SK-N-SH (cell line): ENCODE data around the gene RDX. TPM values are rescaled to one million over a fixed set of nuclear protein-coding genes. Genes with fewer than 3 reads are reported as not detected.

Experiments
- CTCF ChIA-PET: fragments of 300-600, 350-600 bp; formaldehyde crosslinking; extraction: SDS; loops from one replicate; lab custom pipeline; 2021; lab: Yijun Ruan, JAX
- POLR2A ChIA-PET: fragments of 350-600 bp; sonication (Branson Sonifier 250); formaldehyde crosslinking; extraction: SDS; loops from one replicate; lab custom pipeline; 2020; ENCODE audit warnings: antibody characterized with exemption, inconsistent platforms; lab: Yijun Ruan, JAX
- DNase-seq: peaks from one replicate; pipeline ENCODE4 v3.0.0; 2012
- H2AFZ ChIP-seq: fragments of 200-600 bp; sonication (generic); 2 replicates; pipeline ENCODE4 v1.8.1; 2016; ENCODE audit warnings: antibody characterized with exemption, mild to moderate bottlenecking, low read depth
- H3F3A ChIP-seq: fragments of 200-600 bp; sonication (generic); replicated peaks from 2 replicates; pipeline ENCODE3; 2016; ENCODE audit warnings: antibody characterized with exemption, mild to moderate bottlenecking; ENCODE audit not compliant: insufficient read depth
- H3K27ac ChIP-seq, 2 experiments: fragments of 200-500 bp in 1 of 2; fragments of 200-600 bp in 1 of 2; sonication (Bioruptor generic) in 1 of 2; sonication (generic), shearing (Covaris generic) in 1 of 2; 2 replicates each; pipeline versions ENCODE4 v1.5.1 to v1.6.1; 2014 to 2016; ENCODE audit warnings: low read depth in 2 of 2, inconsistent platforms in 1 of 2, low read length in 1 of 2, mild to moderate bottlenecking in 1 of 2, mixed read lengths in 1 of 2
- H3K27me3 ChIP-seq: fragments of 200-600 bp; sonication (generic), shearing (Covaris generic); 2 replicates; pipeline ENCODE4 v1.6.1; 2016; ENCODE audit warnings: mixed run types; ENCODE audit not compliant: insufficient read depth
- H3K36me3 ChIP-seq, 2 experiments: fragments of 200-500 bp in 1 of 2; fragments of 200-600 bp in 1 of 2; sonication (Bioruptor generic) in 1 of 2; sonication (generic) in 1 of 2; replicated peaks in 1 of 2; 2 replicates each; pipeline versions ENCODE3 to v1.5.1; 2014 to 2016; ENCODE audit warnings: low read length in 1 of 2, mild to moderate bottlenecking in 1 of 2; ENCODE audit not compliant: insufficient read depth in 2 of 2, control insufficient read depth in 1 of 2
- H3K4me1 ChIP-seq, 2 experiments: fragments of 200-500 bp in 1 of 2; fragments of 200-600 bp in 1 of 2; sonication (Bioruptor generic) in 1 of 2; sonication (generic), shearing (Covaris generic) in 1 of 2; 2 replicates each; pipeline versions ENCODE4 v1.5.1 to v1.6.1; 2014 to 2016; ENCODE audit warnings: low read depth in 1 of 2, low read length in 1 of 2, mixed run types in 1 of 2; ENCODE audit not compliant: insufficient read depth in 2 of 2, control insufficient read depth in 1 of 2
- H3K4me2 ChIP-seq: fragments of 200-600 bp; sonication (generic), shearing (Covaris generic); 2 replicates; pipeline ENCODE4 v1.6.1; 2017; ENCODE audit warnings: mixed run types
- H3K4me3 ChIP-seq, 2 experiments: fragments of 200-500 bp in 1 of 2; fragments of 200-600 bp in 1 of 2; sonication (Bioruptor generic) in 1 of 2; sonication (generic), shearing (Covaris generic) in 1 of 2; 2 replicates each; pipeline versions ENCODE4 v1.5.1 to v1.8.1; 2014 to 2016; ENCODE audit warnings: low read depth in 2 of 2, inconsistent platforms in 1 of 2, low read length in 1 of 2, mild to moderate bottlenecking in 1 of 2, mixed read lengths in 1 of 2, moderate library complexity in 1 of 2
- H3K79me2 ChIP-seq: fragments of 200-600 bp; sonication (generic); 2 replicates; pipeline ENCODE4 v1.8.1; 2017; ENCODE audit warnings: mild to moderate bottlenecking; ENCODE audit not compliant: insufficient read depth
- H3K9ac ChIP-seq: fragments of 200-600 bp; sonication (generic); 2 replicates; pipeline ENCODE4 v1.6.1; 2017; ENCODE audit warnings: mixed run types
- H3K9me2 ChIP-seq: fragments of 200-600 bp; sonication (generic); 2 replicates; pipeline ENCODE4 v1.6.1; 2017; ENCODE audit warnings: mixed run types
- H3K9me3 ChIP-seq: fragments of 200-600 bp; sonication (generic); 2 replicates; pipeline ENCODE4 v1.6.1; 2017; ENCODE audit warnings: mixed run types, mild to moderate bottlenecking, moderate library complexity
- H4K20me1 ChIP-seq: fragments of 200-600 bp; sonication (generic); 2 replicates; pipeline ENCODE4 v1.6.1; 2017; ENCODE audit warnings: mild to moderate bottlenecking, mixed run types; ENCODE audit not compliant: insufficient read depth
- ELF1 ChIP-seq: IDR thresholded peaks from 2 replicates; pipeline ENCODE4 v1.4.0; 2012
- FOSL2 ChIP-seq: IDR thresholded peaks from 2 replicates; pipeline ENCODE4 v1.4.0; 2012; ENCODE audit warnings: low read depth, mild to moderate bottlenecking, moderate library complexity, borderline replicate concordance
- FOXJ3 ChIP-seq: sonication (generic); formaldehyde crosslinking; IDR thresholded peaks from 2 replicates; pipeline ENCODE4 v1.5.1; 2020; ENCODE audit warnings: mild to moderate bottlenecking, missing genetic modification reagents
- FOXM1 ChIP-seq: IDR thresholded peaks from 2 replicates; pipeline ENCODE4 v1.4.0; 2012; ENCODE audit warnings: low read depth, mild to moderate bottlenecking
- JUND ChIP-seq: IDR thresholded peaks from 2 replicates; pipeline ENCODE4 v1.4.0; 2012
- MXI1 ChIP-seq: IDR thresholded peaks from 2 replicates; pipeline ENCODE4 v1.6.1; 2012; ENCODE audit warnings: mild to moderate bottlenecking, low read depth, low read length, improper control_type of control experiment
- NFIC ChIP-seq: IDR thresholded peaks from 2 replicates; pipeline ENCODE4 v1.4.0; 2012; ENCODE audit warnings: borderline replicate concordance
- NRF1 ChIP-seq: IDR thresholded peaks from 2 replicates; pipeline ENCODE4 v1.6.1; 2012; ENCODE audit warnings: low read depth, mild to moderate bottlenecking, low read length
- POLR2AphosphoS5 ChIP-seq: IDR thresholded peaks from 2 replicates; pipeline ENCODE4 v1.6.1; 2012; ENCODE audit warnings: low read depth, low read length
- RCOR1 ChIP-seq: fragments of 150-350 bp; IDR thresholded peaks from 2 replicates; pipeline ENCODE4 v1.6.1; 2017; ENCODE audit warnings: antibody characterized with exemption, low read length
- TAF1 ChIP-seq: IDR thresholded peaks from 2 replicates; pipeline ENCODE4 v1.6.1; 2012; ENCODE audit warnings: low read depth, mild to moderate bottlenecking, low read length, moderate library complexity, borderline replicate concordance
- YY1 ChIP-seq: IDR thresholded peaks from 2 replicates; pipeline ENCODE4 v1.4.0; 2012; ENCODE audit warnings: low read depth, mild to moderate bottlenecking
- WGBS: methylation state at CpG from one replicate; pipeline ENCODE4 v1.1.6; 2017; ENCODE audit warnings: low lambda C conversion rate; 5-methylcytosine and 5-hydroxymethylcytosine counted together
- polyA plus RNA-seq, 3 experiments: library from polyadenylated mRNA; depleted of rRNA; stranded (reverse); fragments of >200 nt; gene quantifications; 2 replicates each; pipeline ENCODE4 v1.2.3, GENCODE V29; 2012
- TF ChIP-seq, protein P1 (sequence below): fragments of 150-350 bp; IDR thresholded peaks from 2 replicates; pipeline ENCODE4 v1.6.1; 2016; ENCODE audit warnings: mild to moderate bottlenecking, low read depth, low read length
- TF ChIP-seq, protein P2 (sequence below): IDR thresholded peaks from 2 replicates; pipeline ENCODE4; 2012
- TF ChIP-seq, protein P3 (sequence below): IDR thresholded peaks from 2 replicates; pipeline ENCODE4 v1.6.1; 2012; ENCODE audit warnings: mild to moderate bottlenecking, low read depth, low read length, moderate library complexity

RDX gene
- polyA plus RNA-seq, 1 of the 3 experiments (the other 2 are of a cell fraction) = 29.4 TPM

DNA sequence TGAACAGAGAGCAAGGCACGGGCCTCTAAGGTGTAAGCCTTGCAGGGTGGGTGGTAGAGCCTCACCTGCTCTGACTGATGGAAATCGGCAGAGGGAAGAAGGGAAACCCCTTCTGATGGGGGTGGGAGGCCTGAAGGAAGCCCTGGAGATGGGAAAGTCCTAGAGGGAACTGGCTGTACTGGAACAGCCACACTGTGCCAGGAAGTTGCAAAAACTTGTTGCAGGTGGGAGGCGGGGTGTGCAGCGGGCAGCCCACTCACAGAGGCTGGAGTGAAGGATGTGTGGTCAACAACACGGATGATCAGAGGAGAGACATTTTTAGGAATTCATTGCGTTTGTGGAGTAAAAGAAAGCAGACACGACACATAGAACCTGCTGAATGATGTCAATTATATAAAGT is 112.0 kb downstream of the RDX start:
- H3K9me3 ChIP-seq = no peaks in the 10 kb centered on the region
- TF ChIP-seq NFIC (no peak), RCOR1 (no peak), MXI1 (no peak), FOXM1 (no peak), ELF1 (no peak), JUND (no peak), FOXJ3 (CRISPR knock-in tag) (no peak), POLR2AphosphoS5 (no peak), YY1 (no peak), TAF1 (no peak), NRF1 (no peak), FOSL2 (no peak)
- TF ChIP-seq, protein P1, sequence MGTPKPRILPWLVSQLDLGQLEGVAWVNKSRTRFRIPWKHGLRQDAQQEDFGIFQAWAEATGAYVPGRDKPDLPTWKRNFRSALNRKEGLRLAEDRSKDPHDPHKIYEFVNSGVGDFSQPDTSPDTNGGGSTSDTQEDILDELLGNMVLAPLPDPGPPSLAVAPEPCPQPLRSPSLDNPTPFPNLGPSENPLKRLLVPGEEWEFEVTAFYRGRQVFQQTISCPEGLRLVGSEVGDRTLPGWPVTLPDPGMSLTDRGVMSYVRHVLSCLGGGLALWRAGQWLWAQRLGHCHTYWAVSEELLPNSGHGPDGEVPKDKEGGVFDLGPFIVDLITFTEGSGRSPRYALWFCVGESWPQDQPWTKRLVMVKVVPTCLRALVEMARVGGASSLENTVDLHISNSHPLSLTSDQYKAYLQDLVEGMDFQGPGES = no peak
- TF ChIP-seq, protein P2, sequence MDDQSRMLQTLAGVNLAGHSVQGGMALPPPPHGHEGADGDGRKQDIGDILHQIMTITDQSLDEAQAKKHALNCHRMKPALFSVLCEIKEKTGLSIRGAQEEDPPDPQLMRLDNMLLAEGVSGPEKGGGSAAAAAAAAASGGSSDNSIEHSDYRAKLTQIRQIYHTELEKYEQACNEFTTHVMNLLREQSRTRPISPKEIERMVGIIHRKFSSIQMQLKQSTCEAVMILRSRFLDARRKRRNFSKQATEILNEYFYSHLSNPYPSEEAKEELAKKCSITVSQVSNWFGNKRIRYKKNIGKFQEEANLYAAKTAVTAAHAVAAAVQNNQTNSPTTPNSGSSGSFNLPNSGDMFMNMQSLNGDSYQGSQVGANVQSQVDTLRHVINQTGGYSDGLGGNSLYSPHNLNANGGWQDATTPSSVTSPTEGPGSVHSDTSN = no peak
- TF ChIP-seq, protein P3, sequence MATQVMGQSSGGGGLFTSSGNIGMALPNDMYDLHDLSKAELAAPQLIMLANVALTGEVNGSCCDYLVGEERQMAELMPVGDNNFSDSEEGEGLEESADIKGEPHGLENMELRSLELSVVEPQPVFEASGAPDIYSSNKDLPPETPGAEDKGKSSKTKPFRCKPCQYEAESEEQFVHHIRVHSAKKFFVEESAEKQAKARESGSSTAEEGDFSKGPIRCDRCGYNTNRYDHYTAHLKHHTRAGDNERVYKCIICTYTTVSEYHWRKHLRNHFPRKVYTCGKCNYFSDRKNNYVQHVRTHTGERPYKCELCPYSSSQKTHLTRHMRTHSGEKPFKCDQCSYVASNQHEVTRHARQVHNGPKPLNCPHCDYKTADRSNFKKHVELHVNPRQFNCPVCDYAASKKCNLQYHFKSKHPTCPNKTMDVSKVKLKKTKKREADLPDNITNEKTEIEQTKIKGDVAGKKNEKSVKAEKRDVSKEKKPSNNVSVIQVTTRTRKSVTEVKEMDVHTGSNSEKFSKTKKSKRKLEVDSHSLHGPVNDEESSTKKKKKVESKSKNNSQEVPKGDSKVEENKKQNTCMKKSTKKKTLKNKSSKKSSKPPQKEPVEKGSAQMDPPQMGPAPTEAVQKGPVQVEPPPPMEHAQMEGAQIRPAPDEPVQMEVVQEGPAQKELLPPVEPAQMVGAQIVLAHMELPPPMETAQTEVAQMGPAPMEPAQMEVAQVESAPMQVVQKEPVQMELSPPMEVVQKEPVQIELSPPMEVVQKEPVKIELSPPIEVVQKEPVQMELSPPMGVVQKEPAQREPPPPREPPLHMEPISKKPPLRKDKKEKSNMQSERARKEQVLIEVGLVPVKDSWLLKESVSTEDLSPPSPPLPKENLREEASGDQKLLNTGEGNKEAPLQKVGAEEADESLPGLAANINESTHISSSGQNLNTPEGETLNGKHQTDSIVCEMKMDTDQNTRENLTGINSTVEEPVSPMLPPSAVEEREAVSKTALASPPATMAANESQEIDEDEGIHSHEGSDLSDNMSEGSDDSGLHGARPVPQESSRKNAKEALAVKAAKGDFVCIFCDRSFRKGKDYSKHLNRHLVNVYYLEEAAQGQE = no peak
- no peak overlapping the region for H2AFZ ChIP-seq
- no peaks in the 10 kb centered on the region for H3K27me3 ChIP-seq
- no peaks in the 10 kb centered on the region for H3F3A ChIP-seq
- no peak for DNase-seq
- no peaks in the 10 kb centered on the region for H4K20me1 ChIP-seq
- H3K9me2 ChIP-seq = no peaks in the 10 kb centered on the region
- CTCF ChIA-PET = interaction anchor here (1.4 to 1.5 kb wide), 2 partner anchors 11 to 17 kb away, joined by 3 to 4 read pairs; no protein-coding TSS in a partner anchor
- H3K36me3 ChIP-seq = no peaks in the 10 kb centered on the region
- no peak overlapping the region for H3K27ac ChIP-seq
- H3K4me3 ChIP-seq = no peak overlapping the region
- no peak overlapping the region for H3K9ac ChIP-seq
- POLR2A ChIA-PET = no interaction called here
- no peaks in the 10 kb centered on the region for H3K79me2 ChIP-seq
- no peak overlapping the region for H3K4me2 ChIP-seq
- no peaks in the 10 kb centered on the region; a peak in 1 of 4 replicates for H3K4me1 ChIP-seq
- WGBS = 93% methylated on average over 7 of the region's 7 CpGs
